K562 (cell line): Measurements from ENCODE around the gene NVL. TPM values are rescaled to one million over a fixed set of nuclear protein-coding genes. Genes with fewer than 3 reads are reported as not detected.

Experiments used
- BCLAF1 ChIP-seq, 2 experiments: fragments of 450-650 bp in 1 of 2; IDR thresholded peaks; 2 replicates each; pipeline ENCODE4 v1.6.1; 2011 to 2017; ENCODE audit warnings: low read depth in 2 of 2, antibody characterized with exemption in 1 of 2, borderline replicate concordance in 1 of 2, low read length in 1 of 2, mild to moderate bottlenecking in 1 of 2, mixed read lengths in 1 of 2; ENCODE audit not compliant: control insufficient read depth in 1 of 2
- C11orf30 ChIP-seq: fragments of 450-650 bp; IDR thresholded peaks from 2 replicates; pipeline ENCODE4 v1.6.1; 2016; ENCODE audit warnings: low read depth, mild to moderate bottlenecking
- CBX5 ChIP-seq: IDR thresholded peaks from 2 replicates; pipeline ENCODE4 v1.6.1; 2014; ENCODE audit warnings: low read depth, borderline replicate concordance
- CHD1 ChIP-seq: fragments of 200-600 bp; sonication (generic); IDR thresholded peaks from one replicate; pipeline ENCODE4 v1.6.1; 2012; ENCODE audit warnings: mild to moderate bottlenecking, moderate library complexity, low read length, inconsistent platforms
- COPS2 ChIP-seq: fragments of 450-650 bp; conservative IDR thresholded peaks from 2 replicates; pipeline ENCODE4 v1.6.1; 2016; ENCODE audit warnings: mild to moderate bottlenecking, moderate library complexity
- EZH2 ChIP-seq: IDR thresholded peaks from 2 replicates; pipeline ENCODE4 v1.6.1; 2012; ENCODE audit warnings: low read depth, mild to moderate bottlenecking, inconsistent platforms, low read length, borderline replicate concordance
- GTF2F1 ChIP-seq: IDR thresholded peaks from 2 replicates; pipeline ENCODE4 v1.6.1; 2011; ENCODE audit warnings: low read depth, low read length, improper control_type of control experiment
- ILK ChIP-seq: fragments of 450-650 bp; IDR thresholded peaks from 2 replicates; pipeline ENCODE4 v1.6.1; 2016; ENCODE audit warnings: missing genetic modification characterization, low read depth, mild to moderate bottlenecking, missing compliant biosample characterization, moderate library complexity, borderline replicate concordance
- KLF16 ChIP-seq: IDR thresholded peaks from 2 replicates; pipeline ENCODE4 v1.6.1; 2016; ENCODE audit warnings: antibody characterized with exemption
- PCBP2 ChIP-seq: fragments of 200-400 bp; formaldehyde crosslinking; IDR thresholded peaks from 2 replicates; pipeline ENCODE4 v1.6.1; 2018; ENCODE audit warnings: low read length, low read depth, mild to moderate bottlenecking, moderate library complexity; ENCODE audit not compliant: poor library complexity, severe bottlenecking
- SRF ChIP-seq, 2 experiments: fragments of 250-450, 450-650 bp in 1 of 2; sonication (Bioruptor Pico) in 1 of 2; sonication (generic) in 1 of 2; formaldehyde crosslinking; IDR thresholded peaks; 2 replicates each; pipeline versions ENCODE4 v1.5.0 to v1.5.1; 2020 to 2022; ENCODE audit warnings: mild to moderate bottlenecking in 1 of 2, missing genetic modification reagents in 1 of 2
- UBTF ChIP-seq, 2 experiments: IDR thresholded peaks; 2 replicates each; pipeline ENCODE4 v1.6.1; 2012; ENCODE audit warnings: improper control_type of control experiment in 2 of 2, low read depth in 2 of 2, low read length in 2 of 2, borderline replicate concordance in 1 of 2
- WHSC1 ChIP-seq: IDR thresholded peaks from one replicate; pipeline ENCODE4 v1.6.1; 2012; ENCODE audit warnings: low read length, control low read depth, inconsistent platforms
- XRCC3 ChIP-seq: fragments of 450-650 bp; IDR thresholded peaks from 2 replicates; pipeline ENCODE4 v1.6.1; 2017; ENCODE audit warnings: mild to moderate bottlenecking, moderate library complexity
- ZBTB2 ChIP-seq: fragments of 450-650 bp; IDR thresholded peaks from 2 replicates; pipeline ENCODE4 v1.6.1; 2016; ENCODE audit warnings: antibody characterized with exemption
- ZNF277 ChIP-seq: fragments of 250-450 bp; sonication (Bioruptor Pico); IDR thresholded peaks from 2 replicates; pipeline ENCODE4 v1.8.0; 2022; ENCODE audit warnings: inconsistent platforms, mild to moderate bottlenecking, moderate library complexity, borderline replicate concordance
- polyA plus RNA-seq, 8 experiments: library from polyadenylated mRNA; depleted of rRNA in 4 of 8; stranded (reverse) in 5 of 8; unstranded in 3 of 8; fragments of >200 nt; fragmentation: Nextera tagmentation in 2 of 8; fragmentation: Illumina TruSeq in 1 of 8; extraction: Ambion mirVana in 2 of 8; extraction: Trizol in 1 of 8; gene quantifications; 2 replicates each; pipeline versions ENCODE4 v1.2.1 to v1.2.3, GENCODE V29; 2011 to 2014; ENCODE audit warnings: inconsistent platforms in 1 of 8, missing spikeins in 1 of 8
- total RNA-seq, 7 experiments: library from RNA; depleted of rRNA in 6 of 7; stranded (reverse); fragments of >200 nt in 6 of 7; fragmentation: Illumina TruSeq in 2 of 7; extraction: Trizol in 2 of 7; gene quantifications; 2 replicates each; pipeline versions ENCODE4 v1.2.1 to v1.2.3, GENCODE V29; 2011 to 2021; ENCODE audit warnings: low replicate concordance in 1 of 7
- TF ChIP-seq, protein P1 (sequence below): fragments of 250-450 bp; sonication (Bioruptor Pico); IDR thresholded peaks from 2 replicates; pipeline ENCODE4 v1.8.0; 2022; ENCODE audit warnings: moderate library complexity, mild to moderate bottlenecking, inconsistent platforms

The NVL gene
- total and polyA plus RNA-seq, 9 of the 15 experiments (the other 6 are each of a cell fraction or from before 2014, with no cell fraction given) = 32.5 to 86.6 (median 62.9) TPM

DNA sequence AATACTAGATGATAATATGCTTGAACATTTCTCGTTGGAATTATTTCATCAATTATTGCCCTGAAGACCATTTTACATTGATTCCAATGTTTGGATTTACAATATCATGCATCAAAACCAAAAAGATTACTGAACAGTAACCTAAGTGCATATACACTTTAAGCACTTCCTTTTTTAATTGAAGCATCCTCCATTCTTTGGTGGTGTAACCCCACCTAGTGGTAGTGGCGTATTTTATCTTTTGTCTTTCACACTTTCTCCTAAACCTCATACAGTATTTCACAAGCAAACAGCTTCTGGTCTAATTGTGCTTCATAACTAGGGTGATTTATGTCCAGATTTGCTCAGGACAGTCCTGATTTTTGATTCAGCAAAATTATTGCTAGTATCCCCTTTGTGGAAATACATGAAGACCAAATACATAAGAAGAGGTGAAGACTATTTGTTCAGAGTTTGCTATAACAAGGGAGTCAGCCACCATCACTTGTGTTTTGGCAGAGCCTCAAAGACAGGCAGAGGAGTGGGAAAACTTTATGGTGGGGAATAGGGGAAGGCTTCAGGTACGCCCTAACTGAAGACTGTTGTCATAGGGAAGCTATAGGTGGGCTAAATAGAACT is 3.4 kb upstream of the NVL start (continued):
- TF ChIP-seq ZBTB2 (no peak), BCLAF1 (IDR thresholded peaks at IDR 0.05; ENCODE audit: borderline replicate concordance in 1 of 2, control insufficient read depth in 1 of 2, low read depth in 2 of 2, low read length in 1 of 2) (no peak), UBTF (IDR thresholded peaks at IDR 0.05; ENCODE audit: borderline replicate concordance in 1 of 2, low read depth in 2 of 2, low read length in 2 of 2) (no peak), WHSC1 (no peak), C11orf30 (peak; percentile 31; the same call in 1 of the 2 replicates), ILK (tag) (no peak), XRCC3 (peak; percentile 72; the same call in 1 of the 2 replicates), PCBP2 (no peak), KLF16 (no peak), COPS2 (no peak), GTF2F1 (no peak), EZH2 (no peak), SRF (CRISPR knock-in tag; IDR thresholded peaks at IDR 0.05) (0 out of 4 replicates have a peak, but pooled peaks of 1 of the 2 experiments have one; percentile 6), CHD1 (no peak), CBX5 (no peak), ZNF277 (CRISPR knock-in tag) (no peak)
- TF ChIP-seq, protein P1, sequence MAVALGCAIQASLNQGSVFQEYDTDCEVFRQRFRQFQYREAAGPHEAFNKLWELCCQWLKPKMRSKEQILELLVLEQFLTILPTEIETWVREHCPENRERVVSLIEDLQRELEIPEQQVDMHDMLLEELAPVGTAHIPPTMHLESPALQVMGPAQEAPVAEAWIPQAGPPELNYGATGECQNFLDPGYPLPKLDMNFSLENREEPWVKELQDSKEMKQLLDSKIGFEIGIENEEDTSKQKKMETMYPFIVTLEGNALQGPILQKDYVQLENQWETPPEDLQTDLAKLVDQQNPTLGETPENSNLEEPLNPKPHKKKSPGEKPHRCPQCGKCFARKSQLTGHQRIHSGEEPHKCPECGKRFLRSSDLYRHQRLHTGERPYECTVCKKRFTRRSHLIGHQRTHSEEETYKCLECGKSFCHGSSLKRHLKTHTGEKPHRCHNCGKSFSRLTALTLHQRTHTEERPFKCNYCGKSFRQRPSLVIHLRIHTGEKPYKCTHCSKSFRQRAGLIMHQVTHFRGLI = no peak
